NCI-H2171 (cell line): Measurements from ENCODE around the gene GRAMD1C.

Experiments
- DNase-seq: peaks from one replicate; lab custom pipeline; 2025; lab: John Stamatoyannopoulos, UW

GRAMD1C gene

DNA sequence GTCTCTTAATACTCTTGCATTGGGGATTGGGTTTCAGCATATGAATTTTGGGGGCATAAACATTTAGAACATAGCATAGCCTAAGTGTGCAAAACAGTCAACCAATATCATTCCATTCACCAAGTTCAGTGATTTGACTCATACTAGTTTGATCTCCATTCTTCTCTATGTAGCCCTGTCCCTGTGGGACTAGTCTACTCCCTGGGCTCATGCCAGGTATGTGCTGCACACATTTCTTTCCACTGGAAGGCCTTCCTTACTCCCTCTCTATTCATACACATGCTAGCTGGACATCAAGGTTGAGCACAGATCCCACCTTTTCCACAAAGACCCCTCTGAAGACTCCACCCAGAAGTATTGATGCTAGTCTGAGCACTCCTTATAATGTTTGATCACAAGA is 114.3 kb downstream of the GRAMD1C start:
- DNase-seq = no peak

- no peak for DNase-seq
Observed at GRCh38 chr3:113953677-113954076, 115.1 kb downstream of the GRAMD1C start.

DNA sequence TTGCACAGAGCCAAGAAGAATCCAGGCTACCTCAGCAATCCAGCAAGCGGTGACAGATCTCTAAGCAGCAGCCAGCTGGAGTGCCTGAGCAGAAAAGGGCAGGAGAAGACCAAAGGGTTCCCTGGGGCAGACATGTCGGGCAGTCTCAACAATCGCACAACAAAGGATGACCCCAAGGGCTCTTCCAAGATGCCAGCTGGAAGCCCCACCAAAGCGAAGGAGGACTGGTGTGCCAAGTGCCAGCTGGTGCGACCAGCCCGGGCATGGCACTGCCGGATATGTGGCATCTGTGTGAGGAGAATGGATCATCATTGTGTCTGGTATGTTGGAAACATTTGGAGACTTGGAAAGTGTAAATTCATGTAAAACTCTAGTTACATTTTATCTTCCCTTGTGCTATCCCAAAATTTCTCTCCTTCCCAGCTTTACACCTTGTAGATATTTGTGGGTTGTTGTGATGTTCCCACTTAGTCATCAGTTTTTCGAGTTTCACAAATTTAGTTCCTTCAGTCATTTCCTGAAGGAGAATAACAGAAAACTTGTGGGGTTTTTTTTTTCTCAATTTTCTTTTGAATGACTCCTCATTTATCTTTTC is 115.6 kb downstream of the GRAMD1C start:
- no peak for DNase-seq

GRCh38 chr3:113963879-113964278 is 125.3 kb downstream of the GRAMD1C start:
- no peak for DNase-seq

DNA sequence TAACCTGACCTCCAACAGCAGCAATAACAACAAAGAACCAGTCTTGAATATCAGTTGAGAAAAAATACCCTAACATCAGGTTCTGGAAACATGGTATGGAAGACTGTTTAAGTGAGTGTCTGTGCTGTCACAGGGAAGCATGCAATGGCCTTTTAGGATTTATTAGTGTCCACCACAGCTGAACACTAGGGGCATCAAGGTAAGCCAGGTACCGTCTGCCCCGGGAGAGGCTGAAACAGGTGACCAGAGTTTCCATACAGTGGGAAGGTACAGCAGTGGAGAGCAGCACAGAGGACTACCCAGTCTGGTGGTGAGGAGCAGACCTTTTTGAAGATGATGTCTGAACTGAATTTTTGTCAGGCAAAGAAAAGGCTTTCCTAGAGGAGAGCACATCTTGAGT is 127.6 kb downstream of the GRAMD1C start:
- DNase-seq = no peak

- DNase-seq = no peak
Observed at GRCh38 chr3:113968986-113969385, 130.4 kb downstream of the GRAMD1C start.

DNA sequence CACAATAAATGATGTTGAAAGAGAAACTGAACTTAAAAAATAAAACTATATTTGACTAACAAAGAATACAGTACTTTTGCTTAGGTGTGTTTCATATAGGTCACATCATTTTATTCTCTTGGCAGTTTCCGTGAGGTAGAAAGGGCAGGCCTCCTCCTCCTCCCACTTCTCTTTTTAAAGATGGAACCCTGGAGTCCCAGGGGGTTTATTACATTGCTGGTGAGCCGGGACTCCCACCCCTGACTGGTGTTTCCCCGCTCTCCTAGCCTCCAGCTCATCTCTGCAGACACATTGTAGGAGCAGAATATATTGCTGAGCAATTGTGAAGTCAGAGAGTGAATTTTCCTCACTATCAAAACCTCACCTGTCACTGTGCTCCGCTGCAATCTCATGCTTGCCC is 139.2 kb downstream of the GRAMD1C start:
- DNase-seq = no peak

GRCh38 chr3:113979916-113980315 is 141.3 kb downstream of the GRAMD1C start:
- DNase-seq = no peak

DNA sequence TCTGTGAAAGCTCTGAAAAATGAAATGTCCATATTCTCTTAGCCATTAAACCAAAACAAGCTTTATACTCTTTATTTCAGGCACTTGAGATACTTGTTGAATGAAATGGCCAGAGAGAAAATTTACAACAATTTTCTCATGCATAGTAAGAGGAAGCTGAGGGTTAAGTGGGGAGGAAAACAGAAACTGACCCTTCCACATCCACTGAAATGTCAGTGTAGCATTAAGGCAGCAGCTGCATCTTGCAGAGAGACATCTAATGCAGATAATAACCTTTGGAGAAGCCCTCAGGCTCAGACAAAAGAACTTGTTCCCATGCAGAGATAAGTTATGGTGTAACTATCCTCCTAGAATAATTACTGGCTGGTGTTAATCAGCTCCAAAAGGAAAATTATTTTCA is 143.2 kb downstream of the GRAMD1C start:
- DNase-seq = no peak

- no peak for DNase-seq
Observed at GRCh38 chr3:113983544-113983943, 145.0 kb downstream of the GRAMD1C start.

DNA sequence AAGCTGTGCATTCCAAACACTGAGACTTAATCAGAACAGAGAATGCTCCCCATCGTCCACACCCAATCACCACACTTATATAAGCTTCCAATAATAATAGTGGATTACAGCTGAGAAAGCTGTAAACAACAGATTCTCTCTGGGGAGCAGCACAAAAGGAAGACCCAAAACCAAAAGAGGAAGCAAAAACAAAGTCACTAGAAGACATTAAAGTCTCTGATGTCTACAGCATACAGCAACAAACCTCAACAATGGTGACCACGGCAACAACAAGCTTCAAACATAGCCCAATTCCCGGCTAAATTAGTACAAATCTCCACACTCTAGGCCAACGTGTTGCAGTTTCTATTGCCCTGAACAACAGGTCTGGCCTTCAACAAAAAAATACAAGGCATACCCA is 147.0 kb downstream of the GRAMD1C start:
- no peak for DNase-seq
